ENCODE results near the gene PTOV1. TPM values are rescaled to one million over a fixed set of nuclear protein-coding genes. Genes with fewer than 3 reads are reported as not detected.

PTOV1 gene
- total and polyA plus RNA-seq, 2 of the 13 experiments (the other 11 are each of a cell fraction or from before 2014, with no cell fraction given): 63.5 to 68.5 TPM

DNA sequence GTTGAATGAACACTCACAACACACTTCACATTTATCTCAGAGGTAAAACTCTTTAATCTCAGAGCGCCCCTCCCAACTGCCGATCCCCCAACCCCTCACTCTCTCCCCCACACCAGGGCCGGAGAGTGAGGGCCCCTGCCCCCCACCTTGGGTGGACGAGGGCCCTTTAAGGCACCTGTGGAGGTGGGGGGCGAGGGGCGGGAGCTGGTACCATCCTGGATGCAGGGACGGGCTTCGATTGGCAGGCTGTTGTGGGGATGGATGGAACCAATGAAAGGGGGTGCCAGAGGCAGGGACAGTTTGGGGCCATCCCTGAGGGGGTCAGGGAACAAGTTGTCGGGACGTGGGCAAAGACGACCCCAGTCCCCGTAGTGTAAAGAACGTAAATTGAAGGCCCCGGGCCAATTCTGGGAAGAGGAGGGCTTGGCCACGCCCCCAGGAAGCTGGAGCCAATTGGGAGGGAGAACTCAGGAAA is 18.1 kb downstream of the PTOV1 start (continued):
- no peak; the same call in 1 of the 2 replicates for TF ChIP-seq KMT2B (CRISPR knock-in tag; IDR thresholded peaks at IDR 0.05)
- TF ChIP-seq, protein P1, sequence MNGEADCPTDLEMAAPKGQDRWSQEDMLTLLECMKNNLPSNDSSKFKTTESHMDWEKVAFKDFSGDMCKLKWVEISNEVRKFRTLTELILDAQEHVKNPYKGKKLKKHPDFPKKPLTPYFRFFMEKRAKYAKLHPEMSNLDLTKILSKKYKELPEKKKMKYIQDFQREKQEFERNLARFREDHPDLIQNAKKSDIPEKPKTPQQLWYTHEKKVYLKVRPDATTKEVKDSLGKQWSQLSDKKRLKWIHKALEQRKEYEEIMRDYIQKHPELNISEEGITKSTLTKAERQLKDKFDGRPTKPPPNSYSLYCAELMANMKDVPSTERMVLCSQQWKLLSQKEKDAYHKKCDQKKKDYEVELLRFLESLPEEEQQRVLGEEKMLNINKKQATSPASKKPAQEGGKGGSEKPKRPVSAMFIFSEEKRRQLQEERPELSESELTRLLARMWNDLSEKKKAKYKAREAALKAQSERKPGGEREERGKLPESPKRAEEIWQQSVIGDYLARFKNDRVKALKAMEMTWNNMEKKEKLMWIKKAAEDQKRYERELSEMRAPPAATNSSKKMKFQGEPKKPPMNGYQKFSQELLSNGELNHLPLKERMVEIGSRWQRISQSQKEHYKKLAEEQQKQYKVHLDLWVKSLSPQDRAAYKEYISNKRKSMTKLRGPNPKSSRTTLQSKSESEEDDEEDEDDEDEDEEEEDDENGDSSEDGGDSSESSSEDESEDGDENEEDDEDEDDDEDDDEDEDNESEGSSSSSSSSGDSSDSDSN (CRISPR knock-in tag; IDR thresholded peaks at IDR 0.05): no peak
- TF ChIP-seq, protein P2, sequence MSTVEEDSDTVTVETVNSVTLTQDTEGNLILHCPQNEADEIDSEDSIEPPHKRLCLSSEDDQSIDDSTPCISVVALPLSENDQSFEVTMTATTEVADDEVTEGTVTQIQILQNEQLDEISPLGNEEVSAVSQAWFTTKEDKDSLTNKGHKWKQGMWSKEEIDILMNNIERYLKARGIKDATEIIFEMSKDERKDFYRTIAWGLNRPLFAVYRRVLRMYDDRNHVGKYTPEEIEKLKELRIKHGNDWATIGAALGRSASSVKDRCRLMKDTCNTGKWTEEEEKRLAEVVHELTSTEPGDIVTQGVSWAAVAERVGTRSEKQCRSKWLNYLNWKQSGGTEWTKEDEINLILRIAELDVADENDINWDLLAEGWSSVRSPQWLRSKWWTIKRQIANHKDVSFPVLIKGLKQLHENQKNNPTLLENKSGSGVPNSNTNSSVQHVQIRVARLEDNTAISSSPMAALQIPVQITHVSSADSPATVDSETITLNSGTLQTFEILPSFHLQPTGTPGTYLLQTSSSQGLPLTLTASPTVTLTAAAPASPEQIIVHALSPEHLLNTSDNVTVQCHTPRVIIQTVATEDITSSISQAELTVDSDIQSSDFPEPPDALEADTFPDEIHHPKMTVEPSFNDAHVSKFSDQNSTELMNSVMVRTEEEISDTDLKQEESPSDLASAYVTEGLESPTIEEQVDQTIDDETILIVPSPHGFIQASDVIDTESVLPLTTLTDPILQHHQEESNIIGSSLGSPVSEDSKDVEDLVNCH (CRISPR knock-in tag; IDR thresholded peaks at IDR 0.05): no peak
- no peak for TF ChIP-seq ZNF772 (CRISPR knock-in tag; IDR thresholded peaks at IDR 0.05)
- no peak for TF ChIP-seq ZNF556 (CRISPR knock-in tag; IDR thresholded peaks at IDR 0.05; ENCODE audit: borderline replicate concordance)
- peak; percentile 11; the same call in 1 of the 2 replicates for TF ChIP-seq ZNF605 (CRISPR knock-in tag; IDR thresholded peaks at IDR 0.05)
- TF ChIP-seq, protein P3, sequence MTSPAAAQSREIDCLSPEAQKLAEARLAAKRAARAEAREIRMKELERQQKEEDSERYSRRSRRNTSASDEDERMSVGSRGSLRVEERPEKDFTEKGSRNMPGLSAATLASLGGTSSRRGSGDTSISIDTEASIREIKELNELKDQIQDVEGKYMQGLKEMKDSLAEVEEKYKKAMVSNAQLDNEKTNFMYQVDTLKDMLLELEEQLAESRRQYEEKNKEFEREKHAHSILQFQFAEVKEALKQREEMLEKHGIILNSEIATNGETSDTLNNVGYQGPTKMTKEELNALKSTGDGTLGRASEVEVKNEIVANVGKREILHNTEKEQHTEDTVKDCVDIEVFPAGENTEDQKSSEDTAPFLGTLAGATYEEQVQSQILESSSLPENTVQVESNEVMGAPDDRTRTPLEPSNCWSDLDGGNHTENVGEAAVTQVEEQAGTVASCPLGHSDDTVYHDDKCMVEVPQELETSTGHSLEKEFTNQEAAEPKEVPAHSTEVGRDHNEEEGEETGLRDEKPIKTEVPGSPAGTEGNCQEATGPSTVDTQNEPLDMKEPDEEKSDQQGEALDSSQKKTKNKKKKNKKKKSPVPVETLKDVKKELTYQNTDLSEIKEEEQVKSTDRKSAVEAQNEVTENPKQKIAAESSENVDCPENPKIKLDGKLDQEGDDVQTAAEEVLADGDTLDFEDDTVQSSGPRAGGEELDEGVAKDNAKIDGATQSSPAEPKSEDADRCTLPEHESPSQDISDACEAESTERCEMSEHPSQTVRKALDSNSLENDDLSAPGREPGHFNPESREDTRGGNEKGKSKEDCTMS (CRISPR knock-in tag; conservative IDR thresholded peaks at IDR 0.05): no peak
- TF ChIP-seq ZNF816 (CRISPR knock-in tag; IDR thresholded peaks at IDR 0.05; ENCODE audit: borderline replicate concordance): no peak
- TF ChIP-seq AGO1 (IDR thresholded peaks at IDR 0.05; ENCODE audit: low read depth, low read length, poor library complexity, severe bottlenecking): peak; percentile 88
- TF ChIP-seq KLF16 (CRISPR knock-in tag; IDR thresholded peaks at IDR 0.05): no peak
- TF ChIP-seq REL (CRISPR knock-in tag; conservative IDR thresholded peaks at IDR 0.05): 0 out of 2 replicates have a peak, but pooled peaks have one; percentile 52
- no peak for TF ChIP-seq CAMTA2 (CRISPR knock-in tag; IDR thresholded peaks at IDR 0.05; ENCODE audit: borderline replicate concordance)
- TF ChIP-seq POLR2AphosphoS5 (IDR thresholded peaks at IDR 0.05; ENCODE audit: low read depth, low read length): no peak
- no peak for TF ChIP-seq POLR2AphosphoS2 (IDR thresholded peaks at IDR 0.05; ENCODE audit: low read depth, low read length)
- peak; percentile 76; the same call in 1 of the 2 replicates for TF ChIP-seq MAZ (IDR thresholded peaks at IDR 0.05; ENCODE audit: borderline replicate concordance, low read depth, low read length)
- TF ChIP-seq MAZ (CRISPR knock-in tag; IDR thresholded peaks at IDR 0.05; ENCODE audit: low read depth): no peak
- TF ChIP-seq, protein P4, sequence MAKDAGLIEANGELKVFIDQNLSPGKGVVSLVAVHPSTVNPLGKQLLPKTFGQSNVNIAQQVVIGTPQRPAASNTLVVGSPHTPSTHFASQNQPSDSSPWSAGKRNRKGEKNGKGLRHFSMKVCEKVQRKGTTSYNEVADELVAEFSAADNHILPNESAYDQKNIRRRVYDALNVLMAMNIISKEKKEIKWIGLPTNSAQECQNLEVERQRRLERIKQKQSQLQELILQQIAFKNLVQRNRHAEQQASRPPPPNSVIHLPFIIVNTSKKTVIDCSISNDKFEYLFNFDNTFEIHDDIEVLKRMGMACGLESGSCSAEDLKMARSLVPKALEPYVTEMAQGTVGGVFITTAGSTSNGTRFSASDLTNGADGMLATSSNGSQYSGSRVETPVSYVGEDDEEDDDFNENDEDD (CRISPR knock-in tag; IDR thresholded peaks at IDR 0.05; ENCODE audit: borderline replicate concordance): no peak
- no peak for TF ChIP-seq TBX2 (CRISPR knock-in tag; IDR thresholded peaks at IDR 0.05; ENCODE audit: borderline replicate concordance)

All from HepG2 (cell line).